Effector CD4-positive, alpha-beta T cell (primary cell): ENCODE data around the gene DCLRE1B.
A peak's percentile ranks its signal among the peaks of the same experiment; 100 is the strongest.
"Not testable (repeated sequence)": the region's sequence is repeated elsewhere in the genome, so short reads cannot be mapped to it uniquely, and the experiment has no call there.

ENCODE experiments used
- DNase-seq: peaks from one replicate; pipeline ENCODE4 v3.0.0-alpha.2; 2020

DCLRE1B gene

DNA sequence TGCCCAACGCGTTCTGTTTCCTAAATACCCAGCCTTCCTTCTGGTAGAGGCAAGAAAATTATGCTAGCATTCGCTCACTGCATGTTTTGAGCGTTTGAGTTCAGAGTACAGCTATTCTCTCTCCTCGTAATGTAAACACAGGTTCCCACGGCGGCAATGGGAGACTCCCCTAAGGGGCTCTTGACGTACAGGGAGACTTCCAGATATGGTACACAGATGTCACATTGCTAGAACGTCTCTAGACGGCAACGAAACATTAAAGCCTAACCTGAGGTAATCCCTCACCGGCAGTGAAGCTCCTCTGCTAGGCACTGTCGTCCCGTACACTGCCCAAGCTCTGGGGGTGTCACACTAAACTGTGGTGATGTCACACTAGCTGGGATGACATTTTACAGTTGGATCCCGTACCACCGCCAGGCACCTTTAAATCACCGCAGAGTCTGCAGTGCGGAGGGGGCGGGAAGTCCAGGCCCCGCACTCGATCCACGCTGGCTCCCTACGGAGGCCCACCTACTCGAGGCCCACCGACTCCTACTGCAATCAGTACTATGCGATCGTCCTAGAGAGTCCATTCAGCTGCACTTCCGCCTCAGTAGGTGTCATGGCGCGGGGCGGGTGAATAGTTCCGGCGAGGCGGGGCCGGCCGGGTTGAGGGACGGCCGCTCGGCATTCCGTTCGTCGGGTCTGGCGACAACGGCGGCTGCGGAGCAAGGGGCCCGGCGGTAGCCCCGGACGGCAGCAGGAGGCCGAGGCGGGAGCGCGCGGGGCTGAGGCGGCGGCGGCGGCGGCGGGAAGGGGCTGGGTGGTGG, 24.0 kb downstream of the DCLRE1B start, which contains the start of gene HIPK1:
Gene HIPK1 (plus strand): TSS at position 384 of the 809 bp plus-strand sequence.
- peak; percentile 91 for DNase-seq

DNA sequence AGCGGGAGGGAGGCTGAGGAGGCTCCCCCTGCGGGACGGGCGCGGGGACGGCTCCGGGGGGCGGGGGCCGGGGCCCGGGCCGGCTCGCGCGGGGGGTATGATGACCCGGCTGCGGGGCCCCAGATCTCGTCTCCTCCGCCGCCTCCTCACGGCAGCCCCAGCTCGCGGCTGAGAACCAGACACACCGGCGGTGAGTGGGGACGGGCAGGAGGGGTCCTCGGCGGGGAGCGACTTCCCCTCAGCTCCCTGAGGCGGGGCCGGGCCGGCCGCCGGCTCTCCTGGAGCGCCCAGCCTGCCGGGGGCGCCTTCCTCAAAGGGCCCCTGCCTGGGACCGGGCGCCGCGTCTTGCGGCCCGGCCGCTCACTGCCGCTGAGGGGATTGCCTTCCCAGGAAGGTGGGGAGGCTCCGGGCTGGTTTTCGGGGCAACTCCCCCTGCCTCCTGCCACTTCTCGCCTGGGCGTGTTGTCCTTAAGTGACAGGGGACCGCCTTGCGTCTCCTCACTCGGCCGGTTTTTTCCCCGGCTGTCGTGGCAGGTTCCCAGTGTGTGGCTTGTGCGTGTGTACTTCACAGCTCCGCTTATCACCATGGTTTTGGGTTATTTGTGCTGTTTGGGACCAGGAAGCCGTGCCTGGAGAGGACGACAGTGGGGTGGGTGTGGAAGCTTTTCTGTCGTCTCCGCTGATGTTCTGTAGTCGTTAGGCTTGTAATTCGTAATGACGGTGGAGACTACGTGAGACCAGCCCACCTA, 24.8 kb downstream of the DCLRE1B start:
- DNase-seq: peak; percentile 75

DNA sequence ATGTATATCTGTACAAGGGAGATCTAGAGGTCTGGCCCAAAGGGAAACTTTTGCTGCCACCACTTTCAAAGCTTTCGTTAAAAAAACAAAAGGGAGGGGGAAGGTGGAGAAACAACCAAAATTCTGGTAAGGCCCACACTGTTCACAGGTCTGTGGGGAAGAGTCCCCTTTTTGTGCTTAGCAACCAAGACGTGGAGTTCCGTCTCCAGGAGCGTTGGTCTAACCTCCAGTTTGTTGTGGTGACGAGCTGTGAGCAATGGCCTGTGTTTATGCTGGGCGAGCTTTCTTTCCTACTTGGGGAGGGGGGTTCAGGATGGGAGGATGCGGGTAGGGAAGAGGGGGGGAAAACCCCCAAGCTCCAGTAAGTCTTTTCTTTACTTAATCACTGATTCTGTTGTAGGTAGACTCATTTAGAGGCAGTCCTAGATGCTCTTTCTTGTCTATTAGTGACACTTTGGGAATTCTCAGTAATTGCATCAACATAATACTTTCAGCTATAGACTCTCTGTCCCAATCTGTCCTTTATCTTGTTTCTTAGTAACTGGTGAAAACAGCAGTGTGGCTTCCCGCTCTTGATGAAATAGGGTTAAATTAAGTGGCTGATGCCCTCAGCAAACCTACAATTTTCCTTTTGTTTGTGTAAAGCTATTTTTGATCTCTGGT, 25.5 kb downstream of the DCLRE1B start:
- peak; percentile 77 for DNase-seq

DNA sequence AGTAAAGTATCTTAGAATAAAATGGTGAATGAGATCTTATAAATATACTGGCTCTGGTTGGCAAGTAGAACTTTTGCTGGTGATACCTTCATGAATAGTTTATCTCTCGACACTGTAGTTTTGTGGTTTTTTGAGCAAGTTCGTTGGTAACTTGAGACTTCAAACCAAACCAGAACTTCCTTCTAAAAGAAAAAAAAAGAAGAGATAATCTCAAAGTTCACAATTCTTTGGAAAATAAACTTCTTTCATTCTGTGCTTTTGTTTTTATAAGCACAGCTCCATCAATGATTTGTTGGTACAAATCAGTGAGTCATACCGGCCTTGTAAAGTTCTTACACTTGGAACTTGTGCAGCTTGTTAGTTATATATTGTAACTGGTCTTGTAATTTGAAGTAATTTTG, 26.3 kb downstream of the DCLRE1B start:
- DNase-seq: no peak

DNA sequence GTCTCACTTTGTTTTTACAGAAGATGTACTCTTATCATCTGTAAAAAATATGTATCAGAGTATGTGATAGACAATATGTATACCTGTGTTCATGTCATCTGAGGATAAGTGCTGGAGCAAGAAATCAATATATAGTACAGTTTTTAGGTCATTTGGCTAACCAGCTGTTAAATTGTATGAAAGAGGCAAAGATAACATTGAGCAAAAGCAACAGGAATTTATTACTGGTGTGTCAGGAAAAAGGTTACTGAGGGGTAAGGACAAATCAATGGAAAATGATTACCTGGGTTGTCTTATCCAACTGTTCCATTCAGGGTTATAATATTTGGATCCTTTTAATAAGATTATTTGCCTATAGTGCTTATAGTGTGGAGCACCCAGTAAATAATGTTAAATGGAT, 28.9 kb downstream of the DCLRE1B start:
- DNase-seq: no peak

DNA sequence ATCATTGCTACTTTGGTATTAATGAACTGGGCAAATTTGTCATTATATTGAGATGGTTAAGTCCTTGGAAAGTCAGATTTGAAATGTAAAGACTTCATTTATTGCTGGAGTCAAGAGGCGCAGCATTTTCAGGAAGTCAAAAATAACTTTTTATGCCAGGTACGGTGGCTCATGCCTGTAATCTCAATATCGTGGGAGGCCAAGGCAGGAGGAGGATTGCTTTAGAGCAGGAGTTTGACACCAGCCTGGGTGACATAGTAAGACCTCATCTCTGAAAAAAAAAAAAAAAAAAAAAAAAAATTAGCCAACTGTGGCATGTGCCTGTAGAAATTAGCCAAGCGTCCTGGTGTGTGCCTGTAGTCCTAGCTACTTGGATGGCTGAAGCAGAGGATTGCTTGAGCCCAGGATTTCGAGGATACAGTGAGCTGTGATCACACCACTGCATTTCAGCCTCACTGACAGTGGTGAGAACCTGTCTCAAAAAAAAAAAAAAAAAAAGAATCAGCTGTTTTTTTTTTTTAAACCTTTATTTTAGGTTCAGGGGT, 29.5 kb downstream of the DCLRE1B start:
- no peak for DNase-seq

DNA sequence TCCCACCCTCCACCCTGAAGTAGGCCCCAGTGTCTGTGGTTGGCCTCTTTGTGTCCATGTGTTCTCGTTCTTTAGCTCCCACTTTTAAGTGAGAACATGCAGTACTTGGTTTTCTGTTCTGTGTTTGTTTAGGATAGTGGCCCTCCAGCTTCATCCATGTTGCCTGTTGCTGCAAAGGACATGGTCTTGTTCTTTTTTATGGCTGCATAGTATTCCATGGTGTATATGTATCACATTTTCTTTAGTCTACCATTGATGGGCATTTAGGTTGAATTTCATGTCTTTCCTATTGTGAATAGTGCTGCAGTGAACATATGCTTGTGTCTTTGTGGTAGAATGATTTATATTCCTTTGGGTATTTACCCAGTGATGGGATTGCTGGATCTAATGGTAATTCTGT, 30.1 kb downstream of the DCLRE1B start:
- no peak for DNase-seq

DNA sequence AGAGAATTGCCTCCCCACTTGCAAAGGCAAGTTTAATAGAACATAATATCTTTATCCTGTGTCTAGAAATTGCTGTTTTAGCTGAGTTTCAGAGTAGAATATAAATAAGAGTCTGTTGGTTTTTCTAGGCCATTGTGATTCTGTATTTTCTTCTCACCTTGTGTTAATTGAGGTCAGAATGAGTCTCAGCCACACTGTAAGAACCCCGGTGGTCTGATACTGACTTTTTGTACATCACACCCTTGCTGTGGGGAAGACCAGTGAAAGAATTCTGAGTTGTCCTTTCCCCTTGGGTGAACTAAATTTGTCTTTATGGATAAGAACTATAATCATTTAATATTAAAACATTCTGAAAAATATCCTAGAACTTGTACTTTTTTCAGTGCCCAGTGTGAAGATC, 30.8 kb downstream of the DCLRE1B start:
- DNase-seq: no peak

DNA sequence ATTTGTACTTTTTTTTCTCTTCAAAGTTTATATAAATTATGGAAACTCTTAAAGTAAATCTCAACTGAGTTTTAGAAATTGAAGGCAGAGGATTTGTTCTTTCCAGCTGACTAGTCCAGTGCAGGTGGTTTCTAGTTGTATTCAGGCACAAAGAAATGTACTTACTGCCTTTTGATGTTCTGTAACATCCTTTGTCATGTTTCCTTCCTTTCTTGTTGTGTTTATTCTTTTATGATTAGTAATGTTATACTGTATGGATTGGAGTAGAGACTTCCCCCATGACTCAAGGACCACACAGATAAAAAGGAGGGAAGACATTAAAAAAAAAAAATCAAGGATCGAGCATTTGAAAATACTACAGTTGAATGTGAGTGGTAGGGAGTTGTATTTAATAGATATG, 32.0 kb downstream of the DCLRE1B start:
- no peak for DNase-seq

DNA sequence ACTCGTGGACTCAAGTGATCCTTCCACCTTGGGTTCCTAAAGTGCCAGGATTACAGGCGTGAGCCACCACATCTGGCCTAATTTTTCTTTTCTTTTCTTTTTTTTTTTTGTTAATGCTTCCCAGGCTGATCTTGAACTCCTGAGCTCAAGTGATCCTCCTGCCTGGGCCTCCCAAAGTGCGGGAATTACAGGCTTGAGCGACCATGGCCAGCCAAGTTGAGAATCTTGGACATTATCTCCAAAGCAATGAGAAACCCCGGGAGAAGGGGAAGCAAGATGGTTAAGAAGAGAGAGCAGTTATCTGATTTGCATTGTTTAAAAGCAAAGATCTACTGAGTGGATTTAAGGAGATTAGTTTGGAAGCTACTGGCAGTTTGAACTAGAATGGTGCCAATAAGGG, 33.1 kb downstream of the DCLRE1B start:
- no peak for DNase-seq

DNA sequence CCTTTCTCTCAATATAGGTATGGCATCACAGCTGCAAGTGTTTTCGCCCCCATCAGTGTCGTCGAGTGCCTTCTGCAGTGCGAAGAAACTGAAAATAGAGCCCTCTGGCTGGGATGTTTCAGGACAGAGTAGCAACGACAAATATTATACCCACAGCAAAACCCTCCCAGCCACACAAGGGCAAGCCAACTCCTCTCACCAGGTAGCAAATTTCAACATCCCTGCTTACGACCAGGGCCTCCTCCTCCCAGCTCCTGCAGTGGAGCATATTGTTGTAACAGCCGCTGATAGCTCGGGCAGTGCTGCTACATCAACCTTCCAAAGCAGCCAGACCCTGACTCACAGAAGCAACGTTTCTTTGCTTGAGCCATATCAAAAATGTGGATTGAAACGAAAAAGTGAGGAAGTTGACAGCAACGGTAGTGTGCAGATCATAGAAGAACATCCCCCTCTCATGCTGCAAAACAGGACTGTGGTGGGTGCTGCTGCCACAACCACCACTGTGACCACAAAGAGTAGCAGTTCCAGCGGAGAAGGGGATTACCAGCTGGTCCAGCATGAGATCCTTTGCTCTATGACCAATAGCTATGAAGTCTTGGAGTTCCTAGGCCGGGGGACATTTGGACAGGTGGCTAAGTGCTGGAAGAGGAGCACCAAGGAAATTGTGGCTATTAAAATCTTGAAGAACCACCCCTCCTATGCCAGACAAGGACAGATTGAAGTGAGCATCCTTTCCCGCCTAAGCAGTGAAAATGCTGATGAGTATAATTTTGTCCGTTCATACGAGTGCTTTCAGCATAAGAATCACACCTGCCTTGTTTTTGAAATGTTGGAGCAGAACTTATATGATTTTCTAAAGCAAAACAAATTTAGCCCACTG, 35.5 kb downstream of the DCLRE1B start:
- no peak for DNase-seq

DNA sequence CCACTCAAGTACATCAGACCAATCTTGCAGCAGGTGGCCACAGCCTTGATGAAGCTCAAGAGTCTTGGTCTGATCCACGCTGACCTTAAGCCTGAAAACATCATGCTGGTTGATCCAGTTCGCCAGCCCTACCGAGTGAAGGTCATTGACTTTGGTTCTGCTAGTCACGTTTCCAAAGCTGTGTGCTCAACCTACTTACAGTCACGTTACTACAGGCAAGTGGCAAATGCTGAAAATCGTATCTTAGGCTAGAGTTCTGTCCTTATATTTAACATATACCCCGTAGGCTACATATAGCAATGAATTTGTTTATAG, 36.1 kb downstream of the DCLRE1B start:
- DNase-seq: no peak

DNA sequence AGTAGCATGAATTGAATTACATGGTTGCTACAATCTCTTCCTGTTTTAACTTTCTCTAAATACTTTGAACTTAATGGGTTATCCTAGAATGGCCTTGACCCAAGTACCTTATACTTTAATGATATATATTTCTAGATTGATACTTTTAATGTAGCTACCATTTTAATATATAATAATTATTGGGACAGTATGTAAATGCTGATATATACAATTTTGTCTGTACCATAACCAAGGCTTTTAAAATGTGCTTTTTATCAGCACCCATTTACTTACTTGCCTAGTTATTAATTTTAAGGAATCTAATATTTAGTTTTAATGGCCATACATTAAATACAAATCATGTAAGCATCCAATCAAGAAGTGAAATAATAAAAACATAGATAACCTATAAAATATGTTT, 37.4 kb downstream of the DCLRE1B start:
- no peak for DNase-seq

DNA sequence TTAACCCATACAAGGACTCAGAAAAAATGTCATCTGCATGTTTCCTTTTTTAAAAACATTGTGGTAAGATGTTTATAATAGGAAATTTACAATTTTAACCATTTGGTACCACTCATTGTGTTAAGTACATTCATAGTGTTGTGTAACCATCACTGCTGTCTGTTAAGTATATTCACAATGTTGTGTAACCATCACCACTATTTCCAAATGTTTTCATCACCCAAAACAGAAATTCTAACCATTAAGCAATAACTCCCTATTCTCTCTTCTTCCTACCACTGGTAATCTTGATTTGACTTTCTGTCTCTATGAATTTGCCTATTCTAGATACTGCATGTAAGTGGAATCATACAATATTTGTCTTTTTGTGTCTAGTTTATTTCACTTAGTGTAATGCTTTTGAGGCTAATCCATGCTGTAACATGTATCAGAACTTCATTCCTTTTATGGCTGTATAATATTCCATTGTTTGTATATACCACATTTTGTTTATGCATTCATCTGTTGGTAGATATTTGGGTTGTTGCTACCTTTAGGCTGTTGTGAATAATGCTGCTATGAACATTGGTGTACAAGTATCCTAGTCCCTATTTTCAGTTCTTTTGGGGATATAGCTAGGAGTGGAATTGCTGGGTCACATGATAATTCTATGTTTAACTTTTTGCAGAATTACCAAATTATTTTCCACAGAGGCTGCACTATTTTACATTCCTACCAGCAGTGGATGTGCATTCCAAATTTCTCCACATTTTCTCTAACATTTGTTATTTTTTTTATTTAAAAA, 38.1 kb downstream of the DCLRE1B start:
- no peak for DNase-seq

DNA sequence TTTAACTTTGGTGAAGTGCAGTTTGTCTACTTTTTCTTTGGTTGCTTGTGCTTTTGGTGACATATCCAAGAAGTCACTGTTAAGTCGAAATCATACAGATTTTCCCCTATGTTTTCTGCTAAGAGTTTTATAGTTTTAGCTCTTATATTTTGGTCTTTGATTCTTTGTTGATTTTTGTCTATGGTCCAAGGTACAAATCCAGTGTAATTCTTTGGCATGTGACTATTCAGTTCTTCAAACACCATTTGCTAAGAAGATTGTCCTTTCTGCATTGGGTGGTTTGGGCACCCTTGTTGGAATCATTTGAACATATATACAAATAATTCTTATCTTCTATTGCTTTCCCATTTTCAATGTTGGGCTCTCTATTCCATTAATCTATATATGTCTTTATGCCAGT, 40.2 kb downstream of the DCLRE1B start:
- no peak for DNase-seq

DNA sequence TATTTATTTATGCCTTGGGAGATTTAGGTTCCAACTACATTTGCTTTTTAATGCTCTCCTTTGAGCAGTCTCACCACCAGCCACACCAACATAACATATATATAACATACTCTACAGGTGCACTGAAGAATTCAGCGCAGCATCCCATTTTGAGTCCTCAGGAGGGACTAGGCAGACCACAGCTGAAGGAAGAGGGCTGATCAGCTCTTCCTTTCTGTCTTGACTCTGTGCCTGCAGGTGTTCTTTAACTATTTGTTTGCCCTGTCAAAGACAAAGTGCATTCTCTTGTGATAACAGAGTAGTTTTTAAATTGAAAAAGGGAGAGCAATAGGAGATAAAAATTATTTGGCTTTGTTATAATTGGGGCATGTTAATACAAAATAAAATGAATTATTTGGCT, 41.0 kb downstream of the DCLRE1B start:
- DNase-seq: no peak

DNA sequence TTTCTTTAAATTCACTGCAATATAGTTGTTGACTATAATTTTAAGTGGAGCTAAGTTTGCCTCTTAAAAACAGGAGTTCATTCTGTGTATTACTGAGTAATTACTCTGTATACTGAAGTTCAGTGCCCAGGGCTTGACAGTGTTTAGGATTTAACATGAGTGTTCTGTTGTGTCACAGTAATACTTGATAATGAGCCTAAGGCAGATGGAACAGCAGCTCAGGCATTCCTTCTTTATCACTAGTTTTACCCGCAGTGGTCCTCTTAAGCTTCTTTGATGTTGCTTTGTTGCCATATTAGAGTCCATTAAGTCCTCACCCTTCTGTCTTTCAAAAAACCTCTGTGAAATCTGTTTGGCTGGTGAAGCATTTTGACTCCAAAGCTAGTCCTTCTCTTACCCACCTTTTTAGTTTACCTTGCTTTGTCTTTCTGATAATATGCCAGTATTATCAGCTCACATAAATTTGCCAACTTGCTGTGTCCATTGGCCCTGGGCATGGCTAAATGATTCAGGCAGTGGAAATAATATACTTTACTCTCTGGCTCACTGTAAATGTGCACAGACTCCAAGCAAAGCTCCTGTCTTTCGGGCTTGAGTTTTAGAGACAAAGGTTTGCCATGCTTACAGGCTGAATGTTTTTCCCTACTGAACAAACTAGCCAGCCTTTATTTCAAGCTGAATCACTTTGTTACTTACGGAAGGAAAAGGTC, 41.7 kb downstream of the DCLRE1B start:
- DNase-seq: no peak

DNA sequence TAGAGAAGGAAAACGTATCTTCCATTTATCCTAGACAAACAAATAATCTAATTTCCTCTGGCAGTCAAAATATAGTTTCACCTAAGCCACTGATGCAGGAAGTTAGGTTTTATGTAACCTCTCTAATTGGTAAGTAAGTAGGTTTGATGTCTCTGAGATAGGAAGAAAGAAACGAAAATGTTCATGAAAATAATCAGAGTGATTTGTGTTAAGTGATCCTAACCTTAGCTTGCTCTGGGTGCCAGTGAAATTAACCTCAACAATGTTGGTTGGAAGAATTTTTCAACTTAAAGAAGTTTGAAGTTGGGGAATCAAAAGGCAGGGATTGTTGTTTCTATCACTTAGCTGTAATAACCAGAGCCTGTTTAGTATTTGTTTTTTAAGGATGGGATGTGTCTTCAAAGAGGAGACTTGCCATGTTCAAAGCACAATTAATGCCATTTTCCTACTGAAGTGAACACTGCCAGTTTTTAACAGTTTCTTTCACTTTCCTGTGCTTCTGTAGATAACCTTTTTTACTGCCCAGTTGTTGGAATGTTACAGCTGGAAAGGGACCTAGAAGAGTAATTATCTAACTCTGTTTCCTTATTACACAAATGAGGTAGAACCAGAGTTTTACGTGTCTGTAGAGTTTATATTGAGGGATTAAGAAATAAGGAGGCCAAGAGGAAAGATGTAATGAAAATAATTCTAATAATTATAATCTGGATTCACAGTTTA, 42.4 kb downstream of the DCLRE1B start:
- no peak for DNase-seq

DNA sequence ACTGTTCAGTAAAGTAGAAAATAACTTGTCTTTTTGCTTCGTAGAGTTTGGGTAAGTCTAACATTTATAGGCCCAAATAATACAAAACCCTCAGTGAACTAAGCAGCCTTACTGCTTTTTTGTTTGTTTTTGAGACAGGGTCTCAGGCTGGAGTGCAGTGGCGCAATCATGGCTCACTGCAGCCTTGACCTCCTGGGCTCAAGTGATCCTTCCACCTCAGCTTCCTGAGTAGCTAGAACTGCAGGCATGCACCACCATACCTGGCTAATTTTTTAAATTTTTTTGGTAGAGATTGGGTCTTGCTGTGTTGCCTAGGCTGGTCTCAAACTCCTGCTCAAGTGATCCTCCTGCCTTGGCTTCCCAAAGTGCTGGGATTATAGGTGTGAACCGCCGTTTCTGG, 43.0 kb downstream of the DCLRE1B start:
- DNase-seq: not testable (repeated sequence)

DNA sequence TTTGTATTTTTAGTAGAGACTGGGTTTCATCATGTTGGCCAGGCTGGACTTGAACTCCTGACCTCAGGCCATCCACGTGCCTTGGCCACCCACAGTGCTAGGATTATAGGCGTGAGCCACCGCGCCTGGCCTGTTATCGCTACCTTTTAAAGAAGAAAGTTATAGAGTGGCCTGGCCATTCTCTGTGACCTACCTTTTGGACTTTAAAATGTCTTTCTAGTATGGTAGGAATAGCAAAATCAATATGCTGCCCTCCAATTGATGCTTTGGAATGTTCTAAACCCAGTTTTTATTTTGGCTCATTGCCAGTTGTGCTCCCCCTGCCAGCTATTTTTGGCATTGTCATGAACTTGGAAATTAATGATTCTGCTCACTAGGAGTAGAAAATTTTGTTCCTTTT, 43.9 kb downstream of the DCLRE1B start:
- DNase-seq: no peak
